Mesenchymal stem cell (in vitro differentiated cells and primary cell): ENCODE data around the gene DBNDD2. TPM values are rescaled to one million over a fixed set of nuclear protein-coding genes. Genes with fewer than 3 reads are reported as not detected.

Source experiments
- DNase-seq: peaks from one replicate; pipeline ENCODE4 v3.0.0-alpha.2; 2013
- H2AFZ ChIP-seq: one replicate; pipeline ENCODE4 v1.6.1; 2013; ENCODE audit warnings: low read depth, mild to moderate bottlenecking, control low read depth, inconsistent platforms, low read length, moderate library complexity
- H2AK5ac ChIP-seq: 2 replicates; pipeline ENCODE4 v1.6.1; 2013; ENCODE audit warnings: low read length, moderate library complexity, mild to moderate bottlenecking, inconsistent platforms; ENCODE audit not compliant: severe bottlenecking
- H2BK120ac ChIP-seq: one replicate; pipeline ENCODE4 v1.6.1; 2013; ENCODE audit warnings: low read depth, mild to moderate bottlenecking, inconsistent platforms, low read length, moderate library complexity
- H2BK12ac ChIP-seq, 2 experiments: one replicate each; pipeline ENCODE4 v1.6.1; 2013; ENCODE audit warnings: inconsistent platforms in 2 of 2, low read length in 2 of 2, mild to moderate bottlenecking in 2 of 2, moderate library complexity in 2 of 2, control low read depth in 1 of 2
- H2BK15ac ChIP-seq: one replicate; pipeline ENCODE4 v1.6.1; 2013; ENCODE audit warnings: mild to moderate bottlenecking, low read depth, inconsistent platforms; ENCODE audit not compliant: poor library complexity, severe bottlenecking
- H2BK5ac ChIP-seq: 2 replicates; pipeline ENCODE4 v1.6.1; 2013; ENCODE audit warnings: low read depth, mild to moderate bottlenecking, low read length, control low read depth, inconsistent platforms; ENCODE audit not compliant: poor library complexity, severe bottlenecking
- H3K14ac ChIP-seq, 2 experiments: one replicate each; pipeline ENCODE4 v1.6.1; 2013; ENCODE audit warnings: inconsistent platforms in 2 of 2, low read length in 2 of 2, control low read depth in 1 of 2, mild to moderate bottlenecking in 1 of 2, moderate library complexity in 1 of 2
- H3K18ac ChIP-seq, 2 experiments: one replicate each; pipeline ENCODE4 v1.6.1; 2013; ENCODE audit warnings: inconsistent platforms in 2 of 2, low read length in 2 of 2, control low read depth in 1 of 2, low read depth in 1 of 2, mild to moderate bottlenecking in 1 of 2
- H3K23ac ChIP-seq, 2 experiments: one replicate each; pipeline ENCODE4 v1.6.1; 2013; ENCODE audit warnings: inconsistent platforms in 2 of 2, low read length in 2 of 2, mild to moderate bottlenecking in 2 of 2, moderate library complexity in 2 of 2, control low read depth in 1 of 2
- H3K27ac ChIP-seq: 2 replicates; pipeline ENCODE4 v1.5.1; 2013; ENCODE audit warnings: mild to moderate bottlenecking, moderate library complexity, low read length, control low read depth, inconsistent platforms; ENCODE audit not compliant: poor library complexity, severe bottlenecking
- H3K27me3 ChIP-seq, 2 experiments: 2 replicates each; pipeline versions ENCODE4 v1.6.1 to v1.7.0; 2013; ENCODE audit warnings: low read length in 2 of 2, mild to moderate bottlenecking in 2 of 2, moderate library complexity in 2 of 2, control low read depth in 1 of 2, inconsistent platforms in 1 of 2; ENCODE audit not compliant: control insufficient read depth in 1 of 2, insufficient read depth in 1 of 2
- H3K36me3 ChIP-seq, 2 experiments: 2 replicates each; pipeline versions ENCODE4 v1.6.1 to v1.7.0; 2013; ENCODE audit warnings: low read length in 2 of 2, control low read depth in 1 of 2, inconsistent platforms in 1 of 2, low read depth in 1 of 2, mild to moderate bottlenecking in 1 of 2; ENCODE audit not compliant: insufficient read depth in 2 of 2, control insufficient read depth in 1 of 2
- H3K4ac ChIP-seq, 2 experiments: one replicate each; pipeline ENCODE4 v1.6.1; 2013; ENCODE audit warnings: inconsistent platforms in 2 of 2, low read length in 2 of 2, mild to moderate bottlenecking in 2 of 2, moderate library complexity in 2 of 2, control low read depth in 1 of 2, low read depth in 1 of 2
- H3K4me1 ChIP-seq: 2 replicates; pipeline ENCODE4 v1.6.1; 2013; ENCODE audit warnings: low read depth, low read length, control low read depth; ENCODE audit not compliant: control insufficient read depth, insufficient read depth
- H3K4me2 ChIP-seq: 2 replicates; pipeline ENCODE4 v1.6.1; 2013; ENCODE audit warnings: low read length, mild to moderate bottlenecking, inconsistent platforms; ENCODE audit not compliant: poor library complexity, severe bottlenecking
- H3K4me3 ChIP-seq, 2 experiments: 2 replicates each; pipeline versions ENCODE4 v1.5.1 to v1.7.0; 2013; ENCODE audit warnings: low read length in 2 of 2, mild to moderate bottlenecking in 2 of 2, control low read depth in 1 of 2, low read depth in 1 of 2; ENCODE audit not compliant: insufficient read depth in 1 of 2
- H3K79me1 ChIP-seq: replicated peaks from 2 replicates; pipeline ENCODE4 v1.6.1; 2013; ENCODE audit warnings: mild to moderate bottlenecking, control low read depth, low read length, inconsistent platforms; ENCODE audit not compliant: poor library complexity, severe bottlenecking
- H3K9ac ChIP-seq: 2 replicates; pipeline ENCODE4 v1.7.0; 2013; ENCODE audit warnings: mild to moderate bottlenecking, low read length, moderate library complexity
- H3K9me3 ChIP-seq: 2 replicates; pipeline ENCODE4 v1.7.0; 2013; ENCODE audit warnings: mild to moderate bottlenecking, low read length; ENCODE audit not compliant: control insufficient read depth
- H4K8ac ChIP-seq: one replicate; pipeline ENCODE4 v1.6.1; 2013; ENCODE audit warnings: inconsistent platforms, mild to moderate bottlenecking, low read length, moderate library complexity
- H4K91ac ChIP-seq: one replicate; pipeline ENCODE4 v1.6.1; 2013; ENCODE audit warnings: mild to moderate bottlenecking, low read length, inconsistent platforms
- WGBS: methylation state at CpG from one replicate; pipeline ENCODE4 v1.1.7; 2013; ENCODE audit warnings: mixed read lengths; 5-methylcytosine and 5-hydroxymethylcytosine counted together
- small RNA-seq: library from polyadenylated mRNA; stranded (forward); fragments of <200 nt; extraction: miRNeasy Mini kit (QIAGEN cat#:217004); gene quantifications from one replicate; pipeline ENCODE3, GENCODE V24; 2013; ENCODE audit warnings: low read depth

Gene DBNDD2

GRCh38 chr20:45452772-45453691 lies 44.9 kb downstream of the DBNDD2 start:
- H3K18ac ChIP-seq, result no peak overlapping the region
- H3K36me3 ChIP-seq, result no peaks in the 10 kb centered on the region
- no peak overlapping the region for H2BK12ac ChIP-seq
- H4K8ac ChIP-seq, result no peak overlapping the region
- no peak overlapping the region for H3K4me3 ChIP-seq
- H3K14ac ChIP-seq, result no peak overlapping the region
- H2AFZ ChIP-seq, result no peak overlapping the region
- H3K79me1 ChIP-seq, result no peaks in the 10 kb centered on the region
- no peak overlapping the region for H2BK120ac ChIP-seq
- 78% methylated on average over 3 of the region's 4 CpGs for WGBS
- no peaks in the 10 kb centered on the region for H3K9me3 ChIP-seq
- H2AK5ac ChIP-seq, result no peak overlapping the region
- no peak overlapping the region for H3K27ac ChIP-seq
- no peak overlapping the region for H3K4ac ChIP-seq
- H2BK15ac ChIP-seq, result no peak overlapping the region
- H3K23ac ChIP-seq, result no peak overlapping the region
- H3K4me1 ChIP-seq, result no peaks in the 10 kb centered on the region
- no peak overlapping the region for H2BK5ac ChIP-seq
- H3K4me2 ChIP-seq, result no peak overlapping the region
- no peak for DNase-seq
- H4K91ac ChIP-seq, result no peak overlapping the region
- H3K9ac ChIP-seq, result no peak overlapping the region
- peaks cover 24 to 30% of the 10 kb centered on the region in 2 experiments for H3K27me3 ChIP-seq

- Histone ChIP-seq H2BK5ac (no peak overlapping the region), H3K4me3 (no peak overlapping the region), H3K4me2 (no peak overlapping the region), H3K4me1 (no peaks in the 10 kb centered on the region), H2BK12ac (no peak overlapping the region), H2AFZ (no peak overlapping the region), H3K18ac (no peak overlapping the region), H3K27me3 (peaks cover 26 to 30% of the 10 kb centered on the region in 2 experiments), H3K36me3 (no peaks in the 10 kb centered on the region), H3K27ac (no peak overlapping the region), H3K79me1 (no peaks in the 10 kb centered on the region), H4K8ac (no peak overlapping the region), H3K14ac (no peak overlapping the region), H3K9ac (no peak overlapping the region), H3K23ac (no peak overlapping the region), H4K91ac (no peak overlapping the region), H2BK15ac (no peak overlapping the region), H2BK120ac (no peak overlapping the region), H3K9me3 (no peaks in the 10 kb centered on the region), H3K4ac (no peak overlapping the region), H2AK5ac (no peak overlapping the region)
- DNase-seq, result no peak
- WGBS, result 14% methylated on average over 6 of the region's 6 CpGs
These were observed 48.5 kb downstream of the DBNDD2 start for GRCh38 chr20:45456632-45457031.

GRCh38 chr20:45459606-45460005 lies 51.5 kb downstream of the DBNDD2 start:
- Histone ChIP-seq H3K79me1 (no peaks in the 10 kb centered on the region), H2BK12ac (no peak overlapping the region), H3K4me3 (no peak overlapping the region), H3K36me3 (no peaks in the 10 kb centered on the region), H2BK15ac (no peak overlapping the region), H4K8ac (no peak overlapping the region), H3K18ac (no peak overlapping the region), H3K4me1 (no peaks in the 10 kb centered on the region), H3K27me3 (peaks cover 32 to 36% of the 10 kb centered on the region in 2 experiments), H4K91ac (no peak overlapping the region), H2BK120ac (no peak overlapping the region), H2AK5ac (no peak overlapping the region), H3K4ac (no peak overlapping the region), H3K27ac (no peak overlapping the region), H3K9me3 (no peaks in the 10 kb centered on the region), H3K23ac (no peak overlapping the region), H3K14ac (no peak overlapping the region), H3K9ac (no peak overlapping the region), H3K4me2 (no peak overlapping the region), H2BK5ac (no peak overlapping the region), H2AFZ (no peak overlapping the region)
- WGBS, result 74% methylated on average over 3 of the region's 5 CpGs
- DNase-seq, result no peak

Small RNA genes within 50 kb of the gene (small RNA-seq; reads per million reads assigned to genes)
- gene MIR6812, result not detected
